HepG2 (cell line): Measurements from ENCODE around the gene TEKT2. TPM values are rescaled to one million over a fixed set of nuclear protein-coding genes. Genes with fewer than 3 reads are reported as not detected.

ENCODE experiments used
- ATAC-seq: fragments of 200-7000 bp; cut with Tn5 transposase; 3 replicates; pipeline ENCODE4 v1.9.1; 2020; ENCODE audit warnings: mild to moderate bottlenecking, moderate library complexity
- BruUV-seq: library from RNA; stranded (reverse); fragments of 400-500 nt; replicated peaks from 2 replicates; lab custom pipeline; 2021; lab: Mats Ljungman, UMichigan
- CTCF ChIA-PET: fragments of 300-600 bp; formaldehyde crosslinking; extraction: SDS; loops from one replicate; lab custom pipeline; 2021; ENCODE audit warnings: low total read pairs, inconsistent platforms, low intra/inter-chr PET ratio; lab: Yijun Ruan, JAX
- POLR2A ChIA-PET: fragments of 350-600 bp; sonication (Branson Sonifier 250); formaldehyde crosslinking; loops from one replicate; lab custom pipeline; 2020; ENCODE audit warnings: antibody characterized with exemption, inconsistent platforms; lab: Yijun Ruan, JAX
- DNase-seq: peaks from one replicate; pipeline ENCODE4 v3.0.0-alpha.2; 2015; ENCODE audit warnings: low spot score
- FAIRE-seq: peaks from 3 replicates; lab custom pipeline; 2011; peaks lifted over from hg19 to GRCh38; lab: Jason Lieb, UNC
- H2AFZ ChIP-seq: one replicate; pipeline ENCODE4 v1.6.1; 2011; ENCODE audit warnings: low read length, inconsistent platforms
- H3K27ac ChIP-seq: fragments of 300-600 bp; 3 replicates; pipeline ENCODE4 v1.8.0; 2011; ENCODE audit warnings: mixed run types, mild to moderate bottlenecking, mixed read lengths, low read length, inconsistent platforms; ENCODE audit not compliant: insufficient read depth; ENCODE audit errors: extremely low read length
- H3K27me3 ChIP-seq, 2 experiments: fragments of 200-600 bp in 1 of 2; 2 replicates in 1 of 2; 3 replicates in 1 of 2; pipeline versions ENCODE4 v1.6.0 to v1.8.0; 2011; ENCODE audit warnings: low read length in 2 of 2, mild to moderate bottlenecking in 2 of 2, moderate library complexity in 2 of 2, inconsistent platforms in 1 of 2; ENCODE audit not compliant: insufficient read depth in 2 of 2, control insufficient read depth in 1 of 2
- H3K36me3 ChIP-seq, 2 experiments: fragments of 200-600 bp in 1 of 2; replicated peaks in 1 of 2; 2 replicates in 1 of 2; 3 replicates in 1 of 2; pipeline versions ENCODE4 v1.5.1 to v1.8.0; 2011; ENCODE audit warnings: low read length in 2 of 2, inconsistent platforms in 1 of 2; ENCODE audit not compliant: insufficient read depth in 2 of 2, control insufficient read depth in 1 of 2
- H3K4me1 ChIP-seq: 2 replicates; pipeline ENCODE4 v1.5.1; 2012; ENCODE audit warnings: low read length, inconsistent platforms; ENCODE audit not compliant: insufficient read depth
- H3K4me2 ChIP-seq: 2 replicates; pipeline ENCODE4 v1.6.0; 2011; ENCODE audit warnings: low read depth, low read length, inconsistent platforms
- H3K4me3 ChIP-seq, 3 experiments: fragments of 200-600 bp in 1 of 3; sonication (generic), shearing (Covaris generic) in 1 of 3; replicated peaks in 1 of 3; 2 replicates each; pipeline ENCODE4 v1.5.1; 2011 to 2016; ENCODE audit warnings: low read length in 3 of 3, inconsistent platforms in 2 of 3, low read depth in 2 of 3, mild to moderate bottlenecking in 2 of 3, control low read depth in 1 of 3, mixed read lengths in 1 of 3; ENCODE audit not compliant: insufficient read depth in 1 of 3
- H3K79me2 ChIP-seq: one replicate; pipeline ENCODE4 v1.6.1; 2011; ENCODE audit warnings: low read length, inconsistent platforms; ENCODE audit not compliant: insufficient read depth
- H3K9ac ChIP-seq: 2 replicates; pipeline ENCODE4 v1.6.0; 2011; ENCODE audit warnings: mild to moderate bottlenecking, low read depth, low read length, inconsistent platforms; ENCODE audit not compliant: insufficient read depth
- H3K9me3 ChIP-seq: 2 replicates; pipeline ENCODE4 v1.5.1; 2012; ENCODE audit warnings: mild to moderate bottlenecking, low read length
- H4K20me1 ChIP-seq: 2 replicates; pipeline ENCODE4 v1.6.0; 2011; ENCODE audit warnings: inconsistent platforms, mild to moderate bottlenecking, low read length, moderate library complexity; ENCODE audit not compliant: insufficient read depth
- FOXA1 ChIP-seq, 2 experiments: fragments of 450-650 bp in 1 of 2; sonication (generic) in 1 of 2; formaldehyde crosslinking in 1 of 2; IDR thresholded peaks; 2 replicates each; pipeline versions ENCODE4 v1.4.0 to v1.6.1; 2016 to 2020; ENCODE audit warnings: missing genetic modification reagents in 1 of 2
- HNRNPLL ChIP-seq: fragments of 200-400 bp; formaldehyde crosslinking; IDR thresholded peaks from 2 replicates; pipeline ENCODE4 v1.6.1; 2017; ENCODE audit warnings: mild to moderate bottlenecking, low read depth, low read length; ENCODE audit not compliant: poor library complexity, severe bottlenecking
- XRCC5 ChIP-seq: fragments of 200-400 bp; formaldehyde crosslinking; optimal IDR thresholded peaks from 2 replicates; pipeline ENCODE3; 2017; ENCODE audit warnings: mild to moderate bottlenecking, low read length
- ZNF281 ChIP-seq: sonication (generic); formaldehyde crosslinking; IDR thresholded peaks from 2 replicates; pipeline ENCODE4 v1.4.0; 2020; ENCODE audit warnings: missing genetic modification reagents, borderline replicate concordance
- ZNF646 ChIP-seq: sonication (generic); formaldehyde crosslinking; IDR thresholded peaks from 2 replicates; pipeline ENCODE4 v1.9.0; 2021; ENCODE audit warnings: mild to moderate bottlenecking, missing genetic modification reagents
- ZNF768 ChIP-seq: sonication (generic); formaldehyde crosslinking; IDR thresholded peaks from 2 replicates; pipeline ENCODE4 v1.4.0; 2020; ENCODE audit warnings: missing genetic modification reagents
- WGBS: methylation state at CpG from one replicate; pipeline ENCODE4 v1.1.6; 2017; ENCODE audit warnings: low lambda C conversion rate; 5-methylcytosine and 5-hydroxymethylcytosine counted together
- in situ Hi-C: cut with HindIII; loops from 2 replicates; pipeline ENCODE4 v1.10.0; 2017; ENCODE audit warnings: low pct_unique_long_range_greater_than_20kb; ENCODE audit not compliant: extremely low pct_ligation_motif_present
- intact Hi-C: fragments of 100-400 bp; cut with micrococcal nuclease; formaldehyde crosslinking; loops from one replicate; pipeline ENCODE4 v1.10.0; 2022; ENCODE audit not compliant: unreplicated experiment
- polyA plus RNA-seq, 8 experiments: library from polyadenylated mRNA; depleted of rRNA in 3 of 8; stranded (reverse) in 7 of 8; unstranded in 1 of 8; fragments of >200 nt; fragmentation: Illumina TruSeq in 4 of 8; extraction: Trizol in 4 of 8; gene quantifications; 2 replicates each; pipeline versions ENCODE4 v1.2.1 to v1.2.3, GENCODE V29; 2011 to 2016; ENCODE audit warnings: low read depth in 4 of 8, missing spikeins in 1 of 8, mixed read lengths in 1 of 8; ENCODE audit not compliant: insufficient read depth in 1 of 8
- total RNA-seq, 5 experiments: library from RNA; depleted of rRNA; stranded (reverse); fragments of >200 nt; fragmentation: Illumina TruSeq; extraction: Trizol; gene quantifications; 2 replicates each; pipeline ENCODE4 v1.2.3, GENCODE V29; 2016; ENCODE audit warnings: low read depth in 1 of 5

Gene TEKT2
- total and polyA plus RNA-seq, 2 of the 13 experiments (the other 11 are each of a cell fraction or from before 2014, with no cell fraction given): 0.31 to 0.38 TPM

GRCh38 chr1:36126797-36127500 lies 43.1 kb downstream of the TEKT2 start (continued):
- TF ChIP-seq ZNF646 (peak; percentile 49), FOXA1 (IDR thresholded peaks at IDR 0.05) (no peak), FOXA1 (CRISPR knock-in tag; IDR thresholded peaks at IDR 0.05) (peak; percentile 45; the same call in 1 of the 2 replicates)

- FAIRE-seq (no peak), DNase-seq (no peak), ATAC-seq (no peak)
- Histone ChIP-seq H3K27ac (no peak overlapping the region), H3K4me3 (no peak overlapping the region), H3K4me1 (peaks cover 42% of the 10 kb centered on the region), H3K27me3 (peaks cover 7 to 25% of the 10 kb centered on the region in 2 experiments; a peak in 4 of 5 replicates), H3K9me3 (no peaks in the 10 kb centered on the region), H3K36me3 (no peaks in the 10 kb centered on the region), H3K9ac (no peak overlapping the region), H2AFZ (no peak overlapping the region), H4K20me1 (no peaks in the 10 kb centered on the region), H3K79me2 (no peaks in the 10 kb centered on the region), H3K4me2 (peak overlapping the region; percentile 13; the same call in 1 of the 2 replicates)
- WGBS: 0% methylated on average over 1 of the region's 11 CpGs
- POLR2A ChIA-PET: interaction anchor here (0.8 kb wide), 1 partner anchor 13 kb away, joined by 3 read pairs; no protein-coding TSS in a partner anchor
- BruUV-seq: no TSS peak
- CTCF ChIA-PET: interaction anchor here (0.9 kb wide), 1 partner anchor 59 kb away, joined by 3 read pairs; no protein-coding TSS in a partner anchor
- intact Hi-C loops (no loop called here), in situ Hi-C loops (no loop called here)
- TF ChIP-seq HNRNPLL (peak; percentile 76), XRCC5 (no peak), ZNF768 (peak; percentile 97), ZNF281 (CRISPR knock-in tag) (peak; percentile 26; the same call in 1 of the 2 replicates)
Observed at GRCh38 chr1:36128126-36128904, 44.4 kb downstream of the TEKT2 start.
